Adrenal gland (tissue), 12 donors: Measurements from ENCODE around the gene TSPAN9. TPM values are rescaled to one million over a fixed set of nuclear protein-coding genes. Genes with fewer than 3 reads are reported as not detected.

Experiments used
- DNase-seq, 7 donors: peaks; one replicate each; pipeline ENCODE4 v3.0.0-alpha.2; 2019 to 2020
- H3K27ac ChIP-seq, 5 donors: fragments of 200-600 bp; sonication (generic) in 4 of 5; 1 replicate in 3 of 5; 2 replicates in 2 of 5; pipeline versions ENCODE4 v1.5.1 to v1.8.0; 2016 to 2020; ENCODE audit warnings: mild to moderate bottlenecking in 1 of 5
- H3K27me3 ChIP-seq: fragments of 200-600 bp; 2 replicates; pipeline ENCODE4 v1.8.0; 2021
- H3K36me3 ChIP-seq, 2 donors: fragments of 200-600 bp; replicated peaks in 1 of 2; 1 replicate in 1 of 2; 2 replicates in 1 of 2; pipeline versions ENCODE4 v1.5.1 to v1.8.0; 2018 to 2022
- H3K4me1 ChIP-seq, 2 donors: fragments of 200-600 bp; replicated peaks in 1 of 2; 1 replicate in 1 of 2; 2 replicates in 1 of 2; pipeline versions ENCODE4 v1.5.1 to v1.8.0; 2018 to 2021
- H3K4me3 ChIP-seq, 4 donors: fragments of 200-600 bp; sonication (generic) in 3 of 4; one replicate each; pipeline ENCODE4 v1.5.1; 2016 to 2018
- H3K9me3 ChIP-seq, 3 donors: fragments of 200-600 bp; sonication (generic) in 1 of 3; replicated peaks in 1 of 3; 1 replicate in 2 of 3; 2 replicates in 1 of 3; pipeline versions ENCODE4 v1.5.1 to v1.8.0; 2016 to 2021
- POLR2A ChIP-seq, 2 donors: fragments of 450-650 bp; IDR thresholded peaks; one replicate each; pipeline ENCODE4 v1.6.1; 2017; ENCODE audit warnings: antibody characterized with exemption in 2 of 2, mild to moderate bottlenecking in 2 of 2, moderate library complexity in 1 of 2
- WGBS, 4 donors: extraction: QIAGEN DNeasy Blood & Tissue Kit in 2 of 4; methylation state at CpG; one replicate each; pipeline versions ENCODE4 v1.1.5 to v1.1.7; 2013 to 2017; 5-methylcytosine and 5-hydroxymethylcytosine counted together
- intact Hi-C, 2 donors: fragments of 100-400 bp; cut with DNase I; formaldehyde crosslinking; loops; one replicate each; pipeline versions ENCODE4 v1.14.1 to v1.15.0; 2022 to 2023
- polyA plus RNA-seq, 3 donors: library from polyadenylated mRNA; stranded (reverse); fragments of 200-250 nt in 2 of 3; fragments of 350-450 nt in 1 of 3; fragmentation: Illumina TruSeq in 1 of 3; extraction: RNeasy Lipid Tissue Mini Kit (QIAGEN cat#74804) in 1 of 3; gene quantifications; one replicate each; pipeline ENCODE4 v1.2.3, GENCODE V29; 2013 to 2014
- total RNA-seq, 9 donors: library from RNA; depleted of rRNA in 4 of 9; stranded (reverse); fragments of >200 nt in 4 of 9; fragments of 120-200 nt in 1 of 9; fragmentation: NEBNext Ultra II Directional in 1 of 9; extraction: Animal tissue kit (Norgen Biotek cat#: 25700) in 1 of 9; gene quantifications; one replicate each; pipeline versions ENCODE4 v1.1.0 to v1.2.4, GENCODE V29; 2013 to 2023
- TF ChIP-seq, protein P1 (sequence below), 6 experiments: fragments of 450-650 bp in 4 of 6; fragments of 200-600 bp in 2 of 6; sonication (generic) in 1 of 6; IDR thresholded peaks; 1 replicate in 5 of 6; 2 replicates in 1 of 6; pipeline versions ENCODE4 v1.5.1 to v1.8.0; 2016 to 2021; ENCODE audit warnings: antibody characterized with exemption in 6 of 6, mild to moderate bottlenecking in 2 of 6, moderate library complexity in 1 of 6
- donor health status: healthy with polysubstance abuse.
- donor health status: Bipolar disorder and iron deficiency.
- donor health status: DM: yes; HTN: yes; CAD: no.
- donor health status: DM: no; HTN: no; CAD: no.
- donor health status: DM: no; HTN: no; CAD: no.
- donor health status: DM: yes; HTN: yes; CAD: no.

Gene TSPAN9
- total and polyA plus RNA-seq, 12 donors, result 12.4 to 31.4 (median 22.4) TPM

- H3K4me1 ChIP-seq, result peaks cover 12% of the 10 kb centered on the region in 2 donors
Observed at GRCh38 chr12:3214526-3215365, 137.6 kb downstream of the TSPAN9 start.

DNA sequence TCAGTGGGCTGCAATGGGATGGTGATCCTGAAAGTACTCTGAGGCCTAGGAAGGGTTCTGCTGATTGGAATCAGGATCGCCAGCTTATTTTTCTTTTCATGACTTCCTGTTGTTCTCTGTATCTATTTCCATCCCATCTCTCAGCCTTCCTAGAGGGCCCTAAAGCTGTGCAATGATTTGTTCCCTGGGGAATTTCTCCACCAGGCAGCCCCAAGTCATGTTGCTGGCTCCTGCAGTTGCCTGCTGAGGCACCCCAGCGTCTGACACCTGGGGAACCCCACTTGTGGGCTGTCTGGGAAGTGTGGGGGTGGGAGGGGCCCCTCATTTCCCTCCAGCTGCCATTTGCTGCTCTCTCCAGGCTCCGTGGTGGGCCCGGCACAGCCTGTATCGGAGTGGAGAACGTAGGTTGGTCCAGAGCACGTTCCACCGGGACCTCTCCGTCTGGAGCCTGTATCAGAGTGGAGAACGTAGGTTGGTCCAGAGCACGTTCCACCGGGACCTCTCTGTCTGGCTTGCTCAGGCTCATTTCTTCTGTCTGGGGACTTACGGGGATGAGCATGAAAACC lies 138.3 kb downstream of the TSPAN9 start:
- 76 to 96% (median 90%) methylated on average over 3 to 13 of the region's 13 CpGs for WGBS, 4 donors
- H3K4me3 ChIP-seq, result no peak overlapping the region
- peak overlapping the region in 1 of 5 donors; percentile 22 for H3K27ac ChIP-seq
- TF ChIP-seq, protein P1, sequence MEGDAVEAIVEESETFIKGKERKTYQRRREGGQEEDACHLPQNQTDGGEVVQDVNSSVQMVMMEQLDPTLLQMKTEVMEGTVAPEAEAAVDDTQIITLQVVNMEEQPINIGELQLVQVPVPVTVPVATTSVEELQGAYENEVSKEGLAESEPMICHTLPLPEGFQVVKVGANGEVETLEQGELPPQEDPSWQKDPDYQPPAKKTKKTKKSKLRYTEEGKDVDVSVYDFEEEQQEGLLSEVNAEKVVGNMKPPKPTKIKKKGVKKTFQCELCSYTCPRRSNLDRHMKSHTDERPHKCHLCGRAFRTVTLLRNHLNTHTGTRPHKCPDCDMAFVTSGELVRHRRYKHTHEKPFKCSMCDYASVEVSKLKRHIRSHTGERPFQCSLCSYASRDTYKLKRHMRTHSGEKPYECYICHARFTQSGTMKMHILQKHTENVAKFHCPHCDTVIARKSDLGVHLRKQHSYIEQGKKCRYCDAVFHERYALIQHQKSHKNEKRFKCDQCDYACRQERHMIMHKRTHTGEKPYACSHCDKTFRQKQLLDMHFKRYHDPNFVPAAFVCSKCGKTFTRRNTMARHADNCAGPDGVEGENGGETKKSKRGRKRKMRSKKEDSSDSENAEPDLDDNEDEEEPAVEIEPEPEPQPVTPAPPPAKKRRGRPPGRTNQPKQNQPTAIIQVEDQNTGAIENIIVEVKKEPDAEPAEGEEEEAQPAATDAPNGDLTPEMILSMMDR (IDR thresholded peaks at IDR 0.05), result no peak
- TF ChIP-seq POLR2A (IDR thresholded peaks at IDR 0.05), result no peak
- H3K36me3 ChIP-seq, result no peaks in the 10 kb centered on the region
- DNase-seq, result no peak
- H3K9me3 ChIP-seq, result no peaks in the 10 kb centered on the region
- peaks cover 12% of the 10 kb centered on the region in 2 donors for H3K4me1 ChIP-seq
- intact Hi-C loops, result no loop called here
- no peaks in the 10 kb centered on the region for H3K27me3 ChIP-seq

More at GRCh38 chr12:3214526-3215365, 137.6 kb downstream of the TSPAN9 start:
- 88 to 94% (median 90%) methylated on average over 18 to 20 of the region's 20 CpGs for WGBS, 4 donors
- H3K36me3 ChIP-seq, result no peaks in the 10 kb centered on the region
- intact Hi-C loops, result no loop called here
- TF ChIP-seq, protein P1 (IDR thresholded peaks at IDR 0.05), result no peak
- no peak for TF ChIP-seq POLR2A (IDR thresholded peaks at IDR 0.05)
- H3K4me3 ChIP-seq, result no peak overlapping the region
- H3K27me3 ChIP-seq, result no peaks in the 10 kb centered on the region
- H3K27ac ChIP-seq, result peak overlapping the region in 1 of 5 donors; percentile 22
- H3K9me3 ChIP-seq, result no peaks in the 10 kb centered on the region
- DNase-seq, result no peak

GRCh38 chr12:3216097-3216496 lies 138.9 kb downstream of the TSPAN9 start:
- Histone ChIP-seq H3K4me3 (no peak overlapping the region), H3K9me3 (no peaks in the 10 kb centered on the region), H3K36me3 (no peaks in the 10 kb centered on the region), H3K27me3 (no peaks in the 10 kb centered on the region), H3K4me1 (peaks cover 12% of the 10 kb centered on the region in 2 donors), H3K27ac (no peak overlapping the region)
- 88 to 96% (median 93%) methylated on average over 4 to 5 of the region's 5 CpGs for WGBS, 4 donors
- no peak for TF ChIP-seq POLR2A (IDR thresholded peaks at IDR 0.05)
- TF ChIP-seq, protein P1 (IDR thresholded peaks at IDR 0.05), result no peak
- intact Hi-C loops, result no loop called here
- DNase-seq, result no peak
